ENCODE data around the gene C9orf153. TPM values are rescaled to one million over a fixed set of nuclear protein-coding genes. Genes with fewer than 3 reads are reported as not detected.

Gene C9orf153
- total and polyA plus RNA-seq, 2 of the 8 experiments (the other 6 are each of a cell fraction or from before 2014, with no cell fraction given), result not detected

- H3K79me1 ChIP-seq (ENCODE audit: low read depth, low read length), result no peaks in the 10 kb centered on the region
- no peaks in the 10 kb centered on the region; a peak in 1 of 7 replicates for H3K27me3 ChIP-seq (replicated peaks in 1 of 4; ENCODE audit: control insufficient read depth in 3 of 4, extremely low read depth in 1 of 4, insufficient read depth in 3 of 4, low read length in 3 of 4)
- no peak overlapping the region for H2BK20ac ChIP-seq (ENCODE audit: low read length)
- H3K9me3 ChIP-seq (ENCODE audit: insufficient read depth in 2 of 2, low read depth in 1 of 2, low read length in 1 of 2), result no peaks in the 10 kb centered on the region
- no peak overlapping the region for H2AFZ ChIP-seq (ENCODE audit: low read length)
- H3K27ac ChIP-seq (ENCODE audit: low read depth, low read length), result no peak overlapping the region; the same call in 1 of the 2 replicates
- TF ChIP-seq RAD21 (IDR thresholded peaks at IDR 0.05 in 1 of 2, conservative IDR thresholded peaks at IDR 0.05 in 1 of 2; ENCODE audit: low read depth in 2 of 2, low read length in 2 of 2) (peak; percentile 17 to 33; a peak in 1 of 4 replicates), RFX5 (IDR thresholded peaks at IDR 0.05; ENCODE audit: borderline replicate concordance, low read depth, low read length) (no peak), CTCF (IDR thresholded peaks at IDR 0.05; ENCODE audit: control extremely low read depth in 1 of 3, insufficient read depth in 1 of 3, low read depth in 1 of 3, low read length in 3 of 3) (peak in 2 of 3 experiments; percentile 2 to 3; a peak in 2 of 4 replicates)
- H3K23me2 ChIP-seq (ENCODE audit: low read depth, low read length), result peaks cover 7% of the 10 kb centered on the region
- H2BK12ac ChIP-seq (ENCODE audit: low read depth, low read length), result no peak overlapping the region
- H3K4me1 ChIP-seq (replicated peaks in 1 of 4; ENCODE audit: control insufficient read depth in 3 of 4, insufficient read depth in 4 of 4, low read length in 3 of 4), result peaks cover 0 to 8% (median 4%) of the 10 kb centered on the region in 4 experiments; a peak in 3 of 7 replicates
- H2BK5ac ChIP-seq (ENCODE audit: low read depth, low read length), result no peak overlapping the region
- peaks cover under 1 to 3% of the 10 kb centered on the region in 2 experiments; a peak in 3 of 4 replicates for H3K79me2 ChIP-seq (ENCODE audit: control insufficient read depth in 1 of 2, insufficient read depth in 2 of 2, low read length in 2 of 2)
- H3K36me3 ChIP-seq (ENCODE audit: control insufficient read depth in 2 of 4, insufficient read depth in 4 of 4, low read length in 3 of 4), result no peaks in the 10 kb centered on the region
- FAIRE-seq (no peak), DNase-seq (ENCODE audit: low read depth in 1 of 2, low spot score in 2 of 2) (no peak)
- H4K5ac ChIP-seq (ENCODE audit: insufficient read length, low read depth, low read length), result no peak overlapping the region
- H3K4me3 ChIP-seq (ENCODE audit: extremely low read depth in 1 of 4, insufficient read depth in 2 of 4, low read depth in 3 of 4, low read length in 4 of 4), result no peak overlapping the region
- H2AK5ac ChIP-seq (ENCODE audit: low read depth, low read length), result no peak overlapping the region
- H4K91ac ChIP-seq (replicated peaks; ENCODE audit: insufficient read length, low read length), result no peak overlapping the region
- H3K18ac ChIP-seq (ENCODE audit: extremely low read depth, low read length), result no peak overlapping the region
- H2BK120ac ChIP-seq (replicated peaks; ENCODE audit: low read depth, low read length), result peak overlapping the region; percentile 97
- POLR2A ChIA-PET (ENCODE audit: partially characterized antibody), result interaction anchor here (0.6 to 0.9 kb wide), 2 partner anchors 25 to 43 kb away, joined by 3 to 4 read pairs; no protein-coding TSS in a partner anchor
- H3K56ac ChIP-seq (replicated peaks; ENCODE audit: insufficient read length, low read depth, low read length), result no peak overlapping the region
- H4K8ac ChIP-seq (ENCODE audit: extremely low read depth, insufficient read depth, low read length), result no peak overlapping the region
- no peak overlapping the region for H3K23ac ChIP-seq (ENCODE audit: insufficient read length)
- CTCF ChIA-PET (ENCODE audit: partially characterized antibody), result interaction anchor here (0.6 to 1.7 kb wide), 6 partner anchors 9 to 1097 kb away, joined by 3 to 5 read pairs (median 4); no protein-coding TSS in a partner anchor
- no peak overlapping the region for H2BK15ac ChIP-seq (ENCODE audit: low read length)
- no peak overlapping the region for H3K4ac ChIP-seq (replicated peaks; ENCODE audit: insufficient read length, low read depth, low read length)
- no peaks in the 10 kb centered on the region for H4K20me1 ChIP-seq (replicated peaks in 1 of 2; ENCODE audit: control insufficient read depth in 1 of 2, insufficient read depth in 2 of 2, low read length in 2 of 2)
- H3K9ac ChIP-seq (replicated peaks in 1 of 4; ENCODE audit: extremely low read depth in 1 of 4, low read depth in 3 of 4, low read length in 3 of 4), result no peak overlapping the region; a peak in 2 of 7 replicates
- no peak overlapping the region for H3K4me2 ChIP-seq (ENCODE audit: insufficient read depth in 1 of 2, low read depth in 2 of 2, low read length in 2 of 2)
- H3K14ac ChIP-seq (ENCODE audit: insufficient read length), result no peak overlapping the region
- WGBS, 2 experiments (ENCODE audit: extremely low coverage in 1 of 2, insufficient coverage in 1 of 2, insufficient read length in 1 of 2, insufficient replicate concordance in 2 of 2, low coverage in 1 of 2, low lambda C conversion rate in 2 of 2, missing lambda C conversion rate in 1 of 2), result 45% methylated on average over 3 of the region's 3 CpGs; no CpG with 5 or more reads in 1 of the 2 experiments
Measured at GRCh38 chr9:86286278-86286677, 26.8 kb upstream of the C9orf153 start.

Data from H1 (cell line).